Tibial artery (tissue), 4 donors: Measurements from ENCODE around the gene UPK2.
"Not testable (repeated sequence)": the region's sequence is repeated elsewhere in the genome, so short reads cannot be mapped to it uniquely, and the experiment has no call there.

Experiments
- DNase-seq, 2 donors: peaks; one replicate each; pipeline ENCODE4 v3.0.0-alpha.2; 2019
- H3K27ac ChIP-seq, 2 donors: fragments of 200-600 bp; sonication (generic) in 1 of 2; 1 replicate in 1 of 2; 2 replicates in 1 of 2; pipeline ENCODE4 v1.5.1; 2018 to 2019; ENCODE audit warnings: mild to moderate bottlenecking in 1 of 2
- H3K27me3 ChIP-seq, 2 donors: fragments of 200-600 bp; sonication (generic) in 1 of 2; one replicate each; pipeline versions ENCODE4 v1.5.1 to v1.6.0; 2016 to 2019
- H3K36me3 ChIP-seq, 3 donors: fragments of 200-600 bp; sonication (generic) in 2 of 3; one replicate each; pipeline ENCODE4 v1.5.1; 2016 to 2019; ENCODE audit warnings: mild to moderate bottlenecking in 2 of 3
- H3K4me1 ChIP-seq, 4 donors: fragments of 200-600 bp; sonication (generic) in 2 of 4; 1 replicate in 3 of 4; 2 replicates in 1 of 4; pipeline ENCODE4 v1.5.1; 2016 to 2019
- H3K4me3 ChIP-seq, 2 donors: fragments of 200-600 bp; sonication (generic) in 1 of 2; 1 replicate in 1 of 2; 2 replicates in 1 of 2; pipeline ENCODE4 v1.5.1; 2018 to 2019; ENCODE audit warnings: mild to moderate bottlenecking in 2 of 2
- H3K9me3 ChIP-seq, 3 donors: fragments of 200-600 bp; sonication (generic) in 1 of 3; one replicate each; pipeline ENCODE4 v1.5.1; 2016 to 2019
- intact Hi-C: fragments of 100-400 bp; cut with DNase I; formaldehyde crosslinking; loops from one replicate; pipeline ENCODE4 v1.15.0; 2023; ENCODE audit warnings: low total_unique reads
- TF ChIP-seq, protein P1 (sequence below), 2 experiments: fragments of 200-600 bp in 1 of 2; fragments of 450-650 bp in 1 of 2; IDR thresholded peaks; one replicate each; pipeline ENCODE4 v1.5.1; 2017 to 2019; ENCODE audit warnings: antibody characterized with exemption in 2 of 2, mild to moderate bottlenecking in 1 of 2, moderate library complexity in 1 of 2

UPK2 gene

GRCh38 chr11:118979434-118979833, 23.3 kb downstream of the UPK2 start:
- TF ChIP-seq, protein P1, sequence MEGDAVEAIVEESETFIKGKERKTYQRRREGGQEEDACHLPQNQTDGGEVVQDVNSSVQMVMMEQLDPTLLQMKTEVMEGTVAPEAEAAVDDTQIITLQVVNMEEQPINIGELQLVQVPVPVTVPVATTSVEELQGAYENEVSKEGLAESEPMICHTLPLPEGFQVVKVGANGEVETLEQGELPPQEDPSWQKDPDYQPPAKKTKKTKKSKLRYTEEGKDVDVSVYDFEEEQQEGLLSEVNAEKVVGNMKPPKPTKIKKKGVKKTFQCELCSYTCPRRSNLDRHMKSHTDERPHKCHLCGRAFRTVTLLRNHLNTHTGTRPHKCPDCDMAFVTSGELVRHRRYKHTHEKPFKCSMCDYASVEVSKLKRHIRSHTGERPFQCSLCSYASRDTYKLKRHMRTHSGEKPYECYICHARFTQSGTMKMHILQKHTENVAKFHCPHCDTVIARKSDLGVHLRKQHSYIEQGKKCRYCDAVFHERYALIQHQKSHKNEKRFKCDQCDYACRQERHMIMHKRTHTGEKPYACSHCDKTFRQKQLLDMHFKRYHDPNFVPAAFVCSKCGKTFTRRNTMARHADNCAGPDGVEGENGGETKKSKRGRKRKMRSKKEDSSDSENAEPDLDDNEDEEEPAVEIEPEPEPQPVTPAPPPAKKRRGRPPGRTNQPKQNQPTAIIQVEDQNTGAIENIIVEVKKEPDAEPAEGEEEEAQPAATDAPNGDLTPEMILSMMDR (IDR thresholded peaks at IDR 0.05) = no peak
- Histone ChIP-seq H3K27ac (no peak overlapping the region), H3K36me3 (no peaks in the 10 kb centered on the region), H3K4me1 (peaks cover 0 to 7% (median 2%) of the 10 kb centered on the region in 4 donors), H3K9me3 (no peaks in the 10 kb centered on the region), H3K27me3 (peaks cover 0 to 6% of the 10 kb centered on the region in 2 donors), H3K4me3 (no peak overlapping the region)
- no peak for DNase-seq
- intact Hi-C loops = no loop called here

DNA sequence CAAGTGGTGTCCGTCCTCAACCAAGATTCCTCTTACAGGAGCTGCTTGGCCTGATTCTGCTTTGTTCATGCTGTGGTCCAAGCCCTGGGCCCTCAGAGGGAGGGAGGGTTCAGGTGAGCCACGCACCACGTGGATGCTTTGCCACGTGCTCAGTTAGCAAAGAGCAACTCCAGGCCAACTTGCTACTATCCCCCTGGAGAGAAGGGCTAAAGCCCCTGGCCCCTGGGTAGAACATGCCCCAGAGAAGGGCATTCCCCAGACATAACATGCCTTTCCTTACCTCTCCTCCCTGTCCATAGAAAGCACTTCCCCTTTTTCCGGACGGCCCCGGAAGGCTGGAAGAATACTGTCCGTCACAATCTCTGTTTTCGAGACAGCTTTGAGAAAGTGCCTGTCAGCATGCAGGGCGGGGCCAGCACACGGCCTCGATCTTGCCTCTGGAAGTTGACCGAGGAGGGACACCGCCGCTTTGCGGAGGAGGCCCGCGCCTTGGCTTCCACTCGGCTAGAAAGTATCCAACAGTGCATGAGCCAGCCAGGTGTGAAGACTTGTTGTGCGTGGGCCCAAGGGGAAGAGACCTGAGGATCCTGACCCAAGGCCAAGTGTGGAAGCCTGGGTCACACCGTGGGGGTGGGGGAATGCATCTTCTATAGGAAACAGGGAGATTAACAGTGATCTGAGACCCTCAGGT, 24.2 kb downstream of the UPK2 start:
- Histone ChIP-seq H3K27ac (no peak overlapping the region), H3K27me3 (peaks cover 0 to 8% of the 10 kb centered on the region in 2 donors), H3K9me3 (no peaks in the 10 kb centered on the region), H3K4me1 (peaks cover 0 to 7% (median 2%) of the 10 kb centered on the region in 4 donors), H3K4me3 (no peak overlapping the region), H3K36me3 (no peaks in the 10 kb centered on the region)
- DNase-seq = peak; percentile 62 to 73
- TF ChIP-seq, protein P1 (IDR thresholded peaks at IDR 0.05) = no peak
- intact Hi-C loops = no loop called here

DNA sequence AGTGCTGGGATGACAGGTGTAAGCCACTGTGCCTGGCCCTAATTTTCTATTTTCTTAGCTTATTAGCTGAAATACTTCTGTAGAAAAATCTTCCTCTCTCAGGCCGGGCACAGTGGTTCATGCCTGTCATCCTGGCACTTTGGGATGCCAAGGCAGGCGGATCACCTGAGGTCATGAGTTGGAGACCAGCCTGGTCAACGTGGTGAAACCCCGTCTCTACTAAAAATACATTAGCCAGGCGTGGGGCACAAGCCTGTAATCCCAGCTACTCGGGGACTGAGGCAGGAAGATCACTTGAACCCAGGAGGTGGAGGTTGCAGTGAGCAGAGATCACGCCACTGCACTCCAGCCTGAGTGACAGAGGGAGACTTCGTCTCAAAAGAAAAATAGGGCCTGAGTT, 28.2 kb downstream of the UPK2 start:
- H3K27ac ChIP-seq, intact Hi-C loops: not testable (repeated sequence)

GRCh38 chr11:118984825-118985224, 28.7 kb downstream of the UPK2 start:
- Histone ChIP-seq H3K27ac (no peak overlapping the region), H3K27me3 (peaks cover 0 to 9% of the 10 kb centered on the region in 2 donors), H3K36me3 (no peaks in the 10 kb centered on the region), H3K4me3 (no peak overlapping the region), H3K9me3 (no peaks in the 10 kb centered on the region), H3K4me1 (peaks cover 0 to 7% (median 2%) of the 10 kb centered on the region in 4 donors)
- TF ChIP-seq, protein P1 (IDR thresholded peaks at IDR 0.05) = no peak
- no peak for DNase-seq
- intact Hi-C loops = no loop called here

More for the DNA sequence above, 28.2 kb downstream of the UPK2 start:
- not testable (repeated sequence) for H3K36me3 ChIP-seq, H3K9me3 ChIP-seq, DNase-seq, H3K4me3 ChIP-seq, H3K4me1 ChIP-seq
- H3K27me3 ChIP-seq = peaks cover 0 to 11% of the 10 kb centered on the region in 2 donors

GRCh38 chr11:118988280-118988679, 32.2 kb downstream of the UPK2 start:
- H3K27me3 ChIP-seq = peaks cover 0 to 9% of the 10 kb centered on the region in 2 donors
- TF ChIP-seq, protein P1 (IDR thresholded peaks at IDR 0.05) = no peak
- H3K9me3 ChIP-seq = no peaks in the 10 kb centered on the region
- no peaks in the 10 kb centered on the region for H3K4me1 ChIP-seq
- intact Hi-C loops = no loop called here
- H3K4me3 ChIP-seq = no peak overlapping the region
- H3K36me3 ChIP-seq = no peaks in the 10 kb centered on the region
- H3K27ac ChIP-seq = no peak overlapping the region
- no peak for DNase-seq

- H3K4me3 ChIP-seq, H3K4me1 ChIP-seq, H3K9me3 ChIP-seq, DNase-seq, H3K27me3 ChIP-seq, intact Hi-C loops, H3K27ac ChIP-seq, H3K36me3 ChIP-seq: not testable (repeated sequence)
These were observed 35.5 kb downstream of the UPK2 start for GRCh38 chr11:118991486-118992038.
